Measurements from ENCODE around the gene TRIM17.

DNA sequence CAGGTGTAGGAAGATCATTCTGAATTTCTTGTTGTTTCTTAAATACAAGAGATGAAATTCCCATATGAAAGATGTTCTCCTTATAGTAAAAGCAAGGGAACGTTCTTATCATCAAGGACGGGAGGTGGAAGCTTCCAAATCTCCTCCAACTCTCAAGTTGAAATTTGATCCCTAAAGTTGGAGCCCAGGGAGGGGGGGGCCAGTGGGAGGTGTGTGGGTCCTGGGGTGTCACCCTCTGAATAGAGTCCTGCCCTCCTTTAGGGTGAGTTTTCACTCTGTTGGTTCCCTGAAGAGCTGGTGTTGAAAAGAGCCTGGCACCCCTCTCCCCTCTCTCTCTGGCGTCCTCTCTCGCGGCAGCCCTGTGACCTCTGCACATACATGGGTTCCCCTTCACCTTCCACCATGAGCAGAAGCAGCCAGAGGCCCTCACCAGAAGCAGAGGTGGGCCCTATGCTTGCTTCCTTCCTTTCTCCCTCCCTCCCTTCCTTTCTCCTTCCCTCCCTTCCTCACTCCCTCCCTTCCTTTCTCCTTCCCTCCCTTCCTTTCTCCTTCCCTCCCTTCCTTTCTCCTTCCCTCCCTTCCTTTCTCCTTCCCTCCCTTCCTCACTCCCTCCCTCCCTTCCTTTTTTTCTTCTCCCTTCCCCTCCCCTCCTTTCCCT lies 10.0 kb upstream of the TRIM17 start:
- no peak for TF ChIP-seq CTCF (IDR thresholded peaks at IDR 0.05; ENCODE audit: low read depth, low read length)
- no peak for TF ChIP-seq EZH2phosphoT487 (IDR thresholded peaks at IDR 0.05; ENCODE audit: low read depth)
